Measurements from ENCODE around the gene LAX1. TPM values are rescaled to one million over a fixed set of nuclear protein-coding genes. Genes with fewer than 3 reads are reported as not detected.

The LAX1 gene
- total RNA-seq, 1 experiment from 2014 or later = not detected

DNA sequence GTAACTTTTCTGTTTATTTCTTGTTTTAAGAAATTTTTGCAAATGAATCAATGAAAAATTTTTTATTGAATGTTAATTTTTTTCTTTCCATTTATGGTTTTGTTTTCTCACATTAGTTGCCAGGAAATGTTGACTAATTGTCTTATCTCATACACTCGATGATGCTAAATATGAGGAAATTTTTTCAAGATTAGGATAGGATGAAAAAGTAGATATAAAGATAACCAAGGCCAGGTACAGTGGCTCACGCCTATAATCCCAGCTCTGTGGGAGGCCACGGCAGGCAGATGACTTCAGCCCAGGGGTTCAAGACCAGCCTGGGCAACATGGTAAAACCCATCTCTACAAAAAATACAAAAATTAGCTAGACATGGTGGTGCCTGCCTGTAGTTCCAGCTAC lies 12.6 kb downstream of the LAX1 start:
- CTCF ChIA-PET = interaction anchor here (0.6 to 3.1 kb wide), 17 partner anchors 8 to 289 kb away, joined by 3 to 21 read pairs (median 5); no protein-coding TSS in a partner anchor
- Mint-ChIP-seq H3K9me3 (ENCODE audit: unreplicated experiment) (no peaks in the 10 kb centered on the region), H3K4me3 (ENCODE audit: unreplicated experiment) (no peak overlapping the region)

DNA sequence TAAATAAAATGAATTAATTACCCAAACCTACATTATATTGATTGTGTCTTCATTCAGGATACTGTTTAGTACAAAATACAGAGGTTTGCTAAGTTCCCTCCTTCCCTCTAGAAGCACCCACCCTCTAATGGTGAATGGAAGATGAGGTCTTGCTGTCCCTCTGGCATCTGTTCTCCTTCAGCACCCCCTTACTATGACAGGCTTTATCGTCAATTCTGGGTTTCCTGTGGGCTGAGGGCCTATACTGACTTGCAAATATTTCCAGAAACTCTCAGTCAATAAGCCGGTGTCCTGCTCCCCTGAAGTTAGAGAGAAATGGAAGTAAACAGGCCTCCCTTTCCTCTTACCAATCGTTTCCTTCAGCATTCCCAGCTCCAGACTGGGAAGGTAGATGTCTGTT lies 13.2 kb downstream of the LAX1 start:
- no peaks in the 10 kb centered on the region for H3K9me3 Mint-ChIP-seq (ENCODE audit: unreplicated experiment)
- no peak overlapping the region for H3K27ac Mint-ChIP-seq (ENCODE audit: low read depth, unreplicated experiment)
- H3K36me3 Mint-ChIP-seq (ENCODE audit: insufficient read depth, unreplicated experiment) = no peaks in the 10 kb centered on the region
- no TSS peak for BruUV-seq (replicated peaks)
- no peaks in the 10 kb centered on the region for H3K4me1 Mint-ChIP-seq (ENCODE audit: insufficient read depth, unreplicated experiment)
- TF ChIP-seq, protein P1, sequence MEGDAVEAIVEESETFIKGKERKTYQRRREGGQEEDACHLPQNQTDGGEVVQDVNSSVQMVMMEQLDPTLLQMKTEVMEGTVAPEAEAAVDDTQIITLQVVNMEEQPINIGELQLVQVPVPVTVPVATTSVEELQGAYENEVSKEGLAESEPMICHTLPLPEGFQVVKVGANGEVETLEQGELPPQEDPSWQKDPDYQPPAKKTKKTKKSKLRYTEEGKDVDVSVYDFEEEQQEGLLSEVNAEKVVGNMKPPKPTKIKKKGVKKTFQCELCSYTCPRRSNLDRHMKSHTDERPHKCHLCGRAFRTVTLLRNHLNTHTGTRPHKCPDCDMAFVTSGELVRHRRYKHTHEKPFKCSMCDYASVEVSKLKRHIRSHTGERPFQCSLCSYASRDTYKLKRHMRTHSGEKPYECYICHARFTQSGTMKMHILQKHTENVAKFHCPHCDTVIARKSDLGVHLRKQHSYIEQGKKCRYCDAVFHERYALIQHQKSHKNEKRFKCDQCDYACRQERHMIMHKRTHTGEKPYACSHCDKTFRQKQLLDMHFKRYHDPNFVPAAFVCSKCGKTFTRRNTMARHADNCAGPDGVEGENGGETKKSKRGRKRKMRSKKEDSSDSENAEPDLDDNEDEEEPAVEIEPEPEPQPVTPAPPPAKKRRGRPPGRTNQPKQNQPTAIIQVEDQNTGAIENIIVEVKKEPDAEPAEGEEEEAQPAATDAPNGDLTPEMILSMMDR (IDR thresholded peaks at IDR 0.05; ENCODE audit: unreplicated experiment) = no peak
- intact Hi-C loops (cut with micrococcal nuclease) = no loop called here
- DNase-seq (ENCODE audit: unreplicated experiment) = no peak
- POLR2A ChIA-PET = no interaction called here
- CTCF ChIA-PET = interaction anchor here (0.6 to 2.4 kb wide), 7 partner anchors 11 to 511 kb away, joined by 3 to 12 read pairs (median 5); no protein-coding TSS in a partner anchor
- no peaks in the 10 kb centered on the region for H3K27me3 Mint-ChIP-seq (ENCODE audit: insufficient read depth, unreplicated experiment)
- H3K4me3 Mint-ChIP-seq (ENCODE audit: unreplicated experiment) = no peak overlapping the region

More for the DNA sequence above, 12.6 kb downstream of the LAX1 start:
- POLR2A ChIA-PET = interaction anchor here (1.0 to 1.1 kb wide), 2 partner anchors 27 to 46 kb away, joined by 3 read pairs; no protein-coding TSS in a partner anchor
- intact Hi-C loops (cut with micrococcal nuclease) = no loop called here
- TF ChIP-seq, protein P1 (IDR thresholded peaks at IDR 0.05; ENCODE audit: unreplicated experiment) = no peak
- Mint-ChIP-seq H3K27me3 (ENCODE audit: insufficient read depth, unreplicated experiment) (no peaks in the 10 kb centered on the region), H3K27ac (ENCODE audit: low read depth, unreplicated experiment) (no peak overlapping the region), H3K36me3 (ENCODE audit: insufficient read depth, unreplicated experiment) (no peaks in the 10 kb centered on the region), H3K4me1 (ENCODE audit: insufficient read depth, unreplicated experiment) (no peaks in the 10 kb centered on the region)
- BruUV-seq (replicated peaks) = no TSS peak
- no peak for DNase-seq (ENCODE audit: unreplicated experiment)

DNA sequence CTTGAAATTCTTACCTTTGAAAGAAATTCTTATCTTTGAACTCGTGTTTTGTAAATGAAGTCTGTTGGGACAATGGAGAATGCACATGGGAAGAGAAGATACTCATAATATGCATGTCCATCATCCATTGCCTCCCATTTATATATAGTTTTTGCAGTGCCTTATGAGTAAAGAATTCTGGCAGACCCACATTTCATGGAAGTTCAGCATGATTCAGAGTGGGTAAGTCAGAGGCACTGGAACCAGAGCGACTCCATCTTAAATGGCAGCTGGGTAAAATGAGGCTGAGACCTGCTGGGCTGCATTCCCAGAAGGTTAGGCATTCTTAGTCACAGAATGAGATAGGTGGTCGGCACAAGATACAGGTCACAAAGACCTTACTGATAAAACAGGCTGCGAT lies 13.8 kb downstream of the LAX1 start:
- Mint-ChIP-seq H3K36me3 (ENCODE audit: insufficient read depth, unreplicated experiment) (no peaks in the 10 kb centered on the region), H3K4me3 (ENCODE audit: unreplicated experiment) (no peak overlapping the region), H3K9me3 (ENCODE audit: unreplicated experiment) (no peaks in the 10 kb centered on the region), H3K27ac (ENCODE audit: low read depth, unreplicated experiment) (no peak overlapping the region), H3K4me1 (ENCODE audit: insufficient read depth, unreplicated experiment) (no peaks in the 10 kb centered on the region), H3K27me3 (ENCODE audit: insufficient read depth, unreplicated experiment) (no peaks in the 10 kb centered on the region)
- TF ChIP-seq, protein P1 (IDR thresholded peaks at IDR 0.05; ENCODE audit: unreplicated experiment) = no peak
- POLR2A ChIA-PET = no interaction called here
- no TSS peak for BruUV-seq (replicated peaks)
- CTCF ChIA-PET = interaction anchor here (1.4 kb wide), 1 partner anchor 512 kb away, joined by 3 read pairs; no protein-coding TSS in a partner anchor
- no peak for DNase-seq (ENCODE audit: unreplicated experiment)
- intact Hi-C loops (cut with micrococcal nuclease) = no loop called here

DNA sequence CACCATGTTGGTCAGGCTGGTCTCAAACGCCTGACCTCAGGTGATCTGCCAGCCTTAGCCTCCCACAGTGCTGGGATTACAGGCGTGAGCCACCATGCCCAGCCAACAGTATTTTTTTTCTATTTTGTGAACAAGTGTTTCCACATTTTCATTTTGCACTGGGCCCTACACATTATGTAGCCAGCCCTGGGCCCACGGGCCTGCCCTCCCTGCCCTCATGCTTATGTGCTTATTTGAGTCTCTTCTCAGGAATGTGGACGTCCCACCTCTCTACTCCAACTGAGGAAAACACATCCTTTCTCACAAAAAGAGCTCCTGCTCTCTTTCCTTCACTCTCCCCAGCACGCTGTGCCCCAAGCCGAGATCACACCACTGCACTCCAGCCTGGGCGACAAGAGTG lies 17.0 kb downstream of the LAX1 start:
- no peak overlapping the region for H3K4me3 Mint-ChIP-seq (ENCODE audit: unreplicated experiment)
- H3K9me3 Mint-ChIP-seq (ENCODE audit: unreplicated experiment) = no peaks in the 10 kb centered on the region
- H3K4me1 Mint-ChIP-seq (ENCODE audit: insufficient read depth, unreplicated experiment) = no peaks in the 10 kb centered on the region

More for the DNA sequence above, 17.0 kb downstream of the LAX1 start:
- no peak for DNase-seq (ENCODE audit: unreplicated experiment)
- POLR2A ChIA-PET = no interaction called here
- no peak overlapping the region for H3K27ac Mint-ChIP-seq (ENCODE audit: low read depth, unreplicated experiment)
- CTCF ChIA-PET = interaction anchor here (0.6 to 2.8 kb wide), 6 partner anchors 8 to 740 kb away, joined by 3 to 15 read pairs (median 4); no protein-coding TSS in a partner anchor
- TF ChIP-seq, protein P1 (IDR thresholded peaks at IDR 0.05; ENCODE audit: unreplicated experiment) = no peak
- no peaks in the 10 kb centered on the region for H3K36me3 Mint-ChIP-seq (ENCODE audit: insufficient read depth, unreplicated experiment)
- H3K27me3 Mint-ChIP-seq (ENCODE audit: insufficient read depth, unreplicated experiment) = no peaks in the 10 kb centered on the region
- intact Hi-C loops (cut with micrococcal nuclease) = no loop called here
- BruUV-seq (replicated peaks) = no TSS peak

All from MCF 10A (cell line).